Measurements from ENCODE around the gene ACCS.
A peak's percentile ranks its signal among the peaks of the same experiment; 100 is the strongest.

ACCS gene

DNA sequence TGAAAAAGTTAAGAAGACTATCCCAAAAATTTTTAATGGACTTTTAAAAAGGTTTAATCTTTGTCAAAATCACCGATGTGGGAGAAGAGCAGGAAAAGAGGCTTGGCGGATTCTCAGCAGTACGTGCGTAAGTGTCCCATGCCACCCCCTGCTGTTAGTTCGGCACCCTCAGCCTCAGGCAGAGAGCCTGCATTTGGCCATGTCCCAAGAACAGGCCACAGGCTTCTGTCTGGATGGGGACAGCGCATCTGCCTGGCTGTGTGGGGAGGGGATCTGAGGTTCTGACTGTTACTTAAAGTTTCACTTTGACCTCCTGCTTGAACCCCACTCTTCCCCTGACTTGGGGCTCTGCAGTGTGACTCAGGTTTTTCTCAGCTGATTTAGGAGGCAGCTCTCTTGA lies 64.7 kb downstream of the ACCS start:
- no peak overlapping the region for H3K23ac ChIP-seq (ENCODE audit: low read length)
- H2BK5ac ChIP-seq (ENCODE audit: low read length), result no peak overlapping the region
- no peaks in the 10 kb centered on the region for H3K36me3 ChIP-seq (ENCODE audit: control insufficient read depth, insufficient read depth, low read length)
- no peak overlapping the region for H2BK15ac ChIP-seq (replicated peaks; ENCODE audit: low read depth)
- no peak overlapping the region for H3K18ac ChIP-seq (ENCODE audit: low read length)
- no peaks in the 10 kb centered on the region for H3K79me1 ChIP-seq (ENCODE audit: low read length)
- H3K4me2 ChIP-seq (ENCODE audit: low read length), result no peak overlapping the region
- H3K9ac ChIP-seq (ENCODE audit: low read length), result no peak overlapping the region
- no peak overlapping the region for H4K8ac ChIP-seq (ENCODE audit: low read depth, low read length)
- no peak overlapping the region for H3K4ac ChIP-seq (ENCODE audit: low read depth, low read length)
- peaks cover 2% of the 10 kb centered on the region for H3K4me1 ChIP-seq (ENCODE audit: control insufficient read depth, low read depth, low read length)
- H2BK120ac ChIP-seq (ENCODE audit: low read depth, low read length), result no peak overlapping the region
- H3K56ac ChIP-seq (ENCODE audit: low read length), result no peak overlapping the region
- H3K27me3 ChIP-seq (ENCODE audit: insufficient read depth, low read length, poor library complexity), result no peaks in the 10 kb centered on the region
- H3K79me2 ChIP-seq (ENCODE audit: control insufficient read depth, insufficient read depth, low read length), result no peaks in the 10 kb centered on the region
- DNase-seq, result no peak
- no peak overlapping the region for H3K27ac ChIP-seq (ENCODE audit: low read depth, low read length)
- no peak overlapping the region for H3K4me3 ChIP-seq (ENCODE audit: low read length)
- no peak overlapping the region for H4K5ac ChIP-seq (ENCODE audit: low read length)
- no CpG with 5 or more reads among the region's 6 CpGs for WGBS (ENCODE audit: extremely low coverage, insufficient coverage, low lambda C conversion rate)
- no peak overlapping the region for H2AK5ac ChIP-seq (ENCODE audit: low read length)

DNA sequence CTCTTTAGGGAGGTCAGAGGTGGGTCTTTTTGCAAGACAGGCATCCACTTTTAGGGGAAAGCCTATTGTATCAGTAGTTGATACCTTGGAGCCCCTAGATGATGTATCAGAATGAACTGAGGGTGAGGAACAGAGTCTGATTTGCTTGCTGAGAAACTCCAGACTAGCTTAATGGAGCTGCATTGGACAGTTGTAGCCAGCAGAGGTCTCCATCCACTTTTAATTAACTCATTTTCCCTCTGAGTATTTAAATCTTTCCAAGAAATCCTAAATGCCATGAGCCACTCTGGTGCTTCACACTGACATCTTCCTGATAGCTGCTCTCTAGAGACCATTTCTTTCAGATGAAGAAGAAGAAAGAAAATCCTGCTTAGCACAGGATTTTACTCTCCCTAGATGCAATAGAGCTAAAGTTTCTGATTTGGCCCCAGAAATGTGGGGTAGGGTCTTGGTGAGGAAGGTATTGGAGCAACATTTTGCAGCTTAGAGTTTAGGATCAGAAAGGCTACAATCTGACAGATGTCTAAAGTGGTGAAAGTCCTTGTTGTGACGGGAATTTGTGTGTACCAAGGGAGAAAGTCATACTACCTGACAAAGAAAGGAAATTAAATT lies 67.4 kb downstream of the ACCS start:
- Histone ChIP-seq H4K8ac (ENCODE audit: low read depth, low read length) (no peak overlapping the region), H3K9ac (ENCODE audit: low read length) (no peak overlapping the region), H3K79me2 (ENCODE audit: control insufficient read depth, insufficient read depth, low read length) (no peaks in the 10 kb centered on the region), H3K4me1 (ENCODE audit: control insufficient read depth, low read depth, low read length) (peaks cover 2% of the 10 kb centered on the region), H3K79me1 (ENCODE audit: low read length) (no peaks in the 10 kb centered on the region), H3K27ac (ENCODE audit: low read depth, low read length) (no peak overlapping the region), H2BK5ac (ENCODE audit: low read length) (no peak overlapping the region), H3K4me3 (ENCODE audit: low read length) (no peak overlapping the region), H4K5ac (ENCODE audit: low read length) (no peak overlapping the region), H2BK120ac (ENCODE audit: low read depth, low read length) (no peak overlapping the region), H3K27me3 (ENCODE audit: insufficient read depth, low read length, poor library complexity) (no peaks in the 10 kb centered on the region), H3K23ac (ENCODE audit: low read length) (no peak overlapping the region), H2AK5ac (ENCODE audit: low read length) (no peak overlapping the region), H3K18ac (ENCODE audit: low read length) (no peak overlapping the region), H3K4ac (ENCODE audit: low read depth, low read length) (no peak overlapping the region), H2BK15ac (replicated peaks; ENCODE audit: low read depth) (no peak overlapping the region), H3K36me3 (ENCODE audit: control insufficient read depth, insufficient read depth, low read length) (no peaks in the 10 kb centered on the region), H3K4me2 (ENCODE audit: low read length) (no peak overlapping the region), H3K56ac (ENCODE audit: low read length) (no peak overlapping the region)
- WGBS (ENCODE audit: extremely low coverage, insufficient coverage, low lambda C conversion rate), result no CpG with 5 or more reads among the region's 1 CpG
- peak; percentile 59 for DNase-seq

Data from mesendoderm (in vitro differentiated cells).